ENCODE results near the gene PDIA5.

PDIA5 gene

GRCh38 chr3:123147754-123148535, 81.1 kb downstream of the PDIA5 start:
- no peaks in the 10 kb centered on the region for H3K9me2 ChIP-seq (ENCODE audit: low read depth, low read length)
- peaks cover 4% of the 10 kb centered on the region for H3K4me1 ChIP-seq (ENCODE audit: insufficient read depth, low read length, severe bottlenecking)
- TF ChIP-seq CTCF (IDR thresholded peaks at IDR 0.05; ENCODE audit: low read length) (no peak), EZH2 (IDR thresholded peaks at IDR 0.05; ENCODE audit: borderline replicate concordance, low read length) (no peak)
- H3K4me3 ChIP-seq (ENCODE audit: low read depth, low read length, poor library complexity, severe bottlenecking) = no peak overlapping the region
- no peak overlapping the region for H3K27ac ChIP-seq (ENCODE audit: low read depth, low read length, poor library complexity, severe bottlenecking)
- peaks cover 32% of the 10 kb centered on the region; the same call in 1 of the 2 replicates for H3K36me3 ChIP-seq (ENCODE audit: insufficient read depth, low read length)
- no peaks in the 10 kb centered on the region for H4K20me1 ChIP-seq (ENCODE audit: insufficient read depth, low read length)
- no peaks in the 10 kb centered on the region for H3K9me3 ChIP-seq (ENCODE audit: low read length)
- no peak overlapping the region for H3K9ac ChIP-seq (ENCODE audit: low read length)
- H3F3A ChIP-seq (ENCODE audit: insufficient read depth, low read length) = no peaks in the 10 kb centered on the region
- H2AFZ ChIP-seq (ENCODE audit: low read length) = no peak overlapping the region
- H3K27me3 ChIP-seq (ENCODE audit: insufficient read depth, low read length) = no peaks in the 10 kb centered on the region
- no peaks in the 10 kb centered on the region for H3K79me2 ChIP-seq (ENCODE audit: insufficient read depth, low read length)
- no peak overlapping the region for H3K4me2 ChIP-seq (ENCODE audit: low read length)

GRCh38 chr3:123148772-123149171, 81.9 kb downstream of the PDIA5 start:
- no peaks in the 10 kb centered on the region for H3F3A ChIP-seq (ENCODE audit: insufficient read depth, low read length)
- no peak overlapping the region for H3K9ac ChIP-seq (ENCODE audit: low read length)
- H3K27me3 ChIP-seq (ENCODE audit: insufficient read depth, low read length) = no peaks in the 10 kb centered on the region
- H3K4me3 ChIP-seq (ENCODE audit: low read depth, low read length, poor library complexity, severe bottlenecking) = no peak overlapping the region
- H3K27ac ChIP-seq (ENCODE audit: low read depth, low read length, poor library complexity, severe bottlenecking) = no peak overlapping the region
- TF ChIP-seq EZH2 (IDR thresholded peaks at IDR 0.05; ENCODE audit: borderline replicate concordance, low read length) = no peak
- TF ChIP-seq CTCF (IDR thresholded peaks at IDR 0.05; ENCODE audit: low read length) = no peak
- H3K36me3 ChIP-seq (ENCODE audit: insufficient read depth, low read length) = peaks cover 32% of the 10 kb centered on the region; the same call in 1 of the 2 replicates
- H3K9me3 ChIP-seq (ENCODE audit: low read length) = no peaks in the 10 kb centered on the region
- H3K4me2 ChIP-seq (ENCODE audit: low read length) = no peak overlapping the region
- H4K20me1 ChIP-seq (ENCODE audit: insufficient read depth, low read length) = no peaks in the 10 kb centered on the region
- H3K79me2 ChIP-seq (ENCODE audit: insufficient read depth, low read length) = no peaks in the 10 kb centered on the region
- H3K9me2 ChIP-seq (ENCODE audit: low read depth, low read length) = no peaks in the 10 kb centered on the region
- no peak overlapping the region for H2AFZ ChIP-seq (ENCODE audit: low read length)
- H3K4me1 ChIP-seq (ENCODE audit: insufficient read depth, low read length, severe bottlenecking) = peaks cover 8% of the 10 kb centered on the region

DNA sequence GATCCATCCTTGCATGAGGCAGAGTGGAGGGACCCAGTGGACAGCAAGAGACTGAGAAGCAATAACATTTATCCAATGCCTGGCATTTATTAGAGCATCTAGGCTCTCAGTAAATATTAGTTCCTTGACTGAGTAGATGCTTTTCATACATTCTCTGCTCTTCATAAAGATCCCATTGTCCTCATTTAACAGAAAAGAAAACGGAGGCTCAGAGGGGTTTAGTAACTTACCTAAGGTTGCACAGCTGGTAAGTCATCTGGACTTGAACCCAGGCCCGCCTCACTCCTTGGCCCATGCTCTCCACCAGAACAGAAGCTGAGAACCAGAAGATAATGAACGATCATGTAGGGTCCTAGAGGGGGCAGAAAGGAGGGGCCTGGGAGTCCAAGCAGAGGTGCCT, 82.7 kb downstream of the PDIA5 start:
- no peaks in the 10 kb centered on the region for H4K20me1 ChIP-seq (ENCODE audit: insufficient read depth, low read length)
- no peaks in the 10 kb centered on the region for H3K9me3 ChIP-seq (ENCODE audit: low read length)
- H3K27ac ChIP-seq (ENCODE audit: low read depth, low read length, poor library complexity, severe bottlenecking) = no peak overlapping the region
- no peaks in the 10 kb centered on the region for H3K27me3 ChIP-seq (ENCODE audit: insufficient read depth, low read length)
- no peaks in the 10 kb centered on the region for H3K79me2 ChIP-seq (ENCODE audit: insufficient read depth, low read length)
- H3K4me3 ChIP-seq (ENCODE audit: low read depth, low read length, poor library complexity, severe bottlenecking) = no peak overlapping the region
- TF ChIP-seq EZH2 (IDR thresholded peaks at IDR 0.05; ENCODE audit: borderline replicate concordance, low read length) = no peak
- TF ChIP-seq CTCF (IDR thresholded peaks at IDR 0.05; ENCODE audit: low read length) = no peak
- H3F3A ChIP-seq (ENCODE audit: insufficient read depth, low read length) = no peaks in the 10 kb centered on the region
- H3K9ac ChIP-seq (ENCODE audit: low read length) = no peak overlapping the region
- H3K4me2 ChIP-seq (ENCODE audit: low read length) = no peak overlapping the region
- peaks cover 8% of the 10 kb centered on the region for H3K4me1 ChIP-seq (ENCODE audit: insufficient read depth, low read length, severe bottlenecking)
- H2AFZ ChIP-seq (ENCODE audit: low read length) = no peak overlapping the region
- H3K36me3 ChIP-seq (ENCODE audit: insufficient read depth, low read length) = peaks cover 27% of the 10 kb centered on the region; the same call in 1 of the 2 replicates
- no peaks in the 10 kb centered on the region for H3K9me2 ChIP-seq (ENCODE audit: low read depth, low read length)
